NCI-H460 (cell line): ENCODE measurements around the gene FOXF1. TPM values are rescaled to one million over a fixed set of nuclear protein-coding genes. Genes with fewer than 3 reads are reported as not detected.
A peak's percentile ranks its signal among the peaks of the same experiment; 100 is the strongest.

Source experiments
- DNase-seq: peaks from one replicate; pipeline ENCODE4 v3.0.0-alpha.2; 2016; ENCODE audit warnings: low read depth; ENCODE audit errors: extremely low read depth
- total RNA-seq: library from RNA; depleted of rRNA; stranded (reverse); fragments of >200 nt; shearing (Covaris generic); gene quantifications from 2 replicates; pipeline ENCODE4 v1.2.3, GENCODE V29; 2014

FOXF1 gene
- total RNA-seq, 1 experiment from 2014 or later = 8.2 TPM

- no peak for DNase-seq
Measured at GRCh38 chr16:86503830-86504229, 6.5 kb upstream of the FOXF1 start.

DNA sequence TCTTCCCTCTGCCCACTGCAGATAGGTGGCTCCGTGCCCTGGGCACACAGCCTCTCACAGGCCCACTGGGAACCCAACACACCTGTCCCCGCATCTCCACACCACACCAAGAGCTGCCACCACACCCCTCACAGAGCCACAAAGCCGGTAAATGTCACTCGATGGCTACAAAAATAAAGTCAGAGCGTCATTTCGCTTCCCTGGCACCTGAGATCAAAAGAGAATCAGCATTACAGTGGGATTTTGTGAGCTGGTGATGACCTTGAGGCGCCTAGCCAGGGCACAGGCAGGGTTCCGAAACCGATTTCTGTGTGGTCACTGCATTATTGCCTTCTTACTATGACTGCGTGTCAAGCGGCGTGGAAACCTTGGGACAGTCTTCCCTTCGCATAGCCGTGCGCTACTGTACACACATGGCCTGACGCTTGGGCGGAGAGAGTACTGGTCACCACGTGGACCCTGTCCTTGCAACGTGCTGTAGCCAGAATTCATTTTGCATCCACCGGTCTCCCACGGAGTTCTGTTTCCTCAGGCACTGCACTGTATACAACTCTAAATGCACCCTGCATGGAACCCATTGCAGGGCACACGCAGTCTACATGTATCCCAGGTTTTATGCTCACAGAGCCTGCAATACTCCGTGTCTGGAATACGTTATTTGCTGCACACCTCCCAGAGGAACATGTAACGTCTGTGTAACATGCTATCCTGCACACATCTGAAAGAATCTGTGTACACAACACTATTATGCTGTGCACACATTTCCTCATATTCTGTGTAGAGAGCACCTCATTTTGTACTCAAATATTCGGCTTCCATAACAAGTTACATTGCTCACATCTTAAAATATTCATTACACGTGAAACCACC is 5.8 kb upstream of the FOXF1 start:
- DNase-seq = no peak

- DNase-seq = no peak
Measured at GRCh38 chr16:86505185-86505898, 5.0 kb upstream of the FOXF1 start.

DNA sequence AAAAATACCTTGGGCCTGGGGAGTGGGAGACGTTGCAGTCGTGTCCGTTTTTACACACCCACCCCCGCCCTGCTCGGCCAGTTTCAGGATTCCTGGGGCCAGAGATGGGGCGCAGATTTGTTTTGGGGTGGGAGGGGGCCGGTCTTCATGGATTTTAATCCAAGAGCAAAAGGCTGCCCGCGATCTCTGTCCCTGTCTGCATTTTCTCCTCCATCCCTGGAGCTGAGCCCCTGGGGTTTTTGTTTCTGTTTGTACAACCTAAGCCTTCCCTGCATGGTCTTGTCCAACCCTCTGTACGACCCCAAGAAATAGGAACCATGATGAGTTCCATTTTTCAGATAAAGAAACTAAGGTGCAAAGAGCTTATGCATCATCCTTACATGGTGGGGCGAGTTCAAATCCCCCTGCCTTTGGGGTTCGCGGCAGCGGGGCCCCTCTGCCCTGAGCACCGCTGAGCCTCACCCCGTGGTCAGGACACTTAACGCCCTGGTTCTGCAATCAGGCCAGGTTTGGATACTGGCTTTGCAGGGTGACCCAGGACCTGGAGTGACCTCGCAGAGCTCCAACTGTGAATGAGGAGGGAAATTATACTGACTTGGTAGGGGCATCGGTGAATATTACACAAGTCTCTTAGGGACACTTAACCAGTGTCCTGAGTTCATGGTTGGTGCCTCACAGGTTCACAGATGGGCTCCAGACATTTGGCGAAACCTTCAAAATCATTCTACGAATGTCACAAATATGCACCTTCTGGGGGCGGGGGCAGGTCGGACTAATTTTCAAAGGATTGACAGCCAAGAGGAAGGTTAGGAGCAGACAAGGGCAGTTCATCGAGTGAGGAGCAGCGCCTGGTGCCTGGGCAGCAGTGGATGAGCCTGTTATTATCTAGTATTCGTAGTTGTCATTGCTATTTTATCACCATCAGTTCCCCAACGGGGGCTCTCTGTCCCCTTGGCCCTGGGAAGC is 4.1 kb upstream of the FOXF1 start:
- DNase-seq = no peak

DNA sequence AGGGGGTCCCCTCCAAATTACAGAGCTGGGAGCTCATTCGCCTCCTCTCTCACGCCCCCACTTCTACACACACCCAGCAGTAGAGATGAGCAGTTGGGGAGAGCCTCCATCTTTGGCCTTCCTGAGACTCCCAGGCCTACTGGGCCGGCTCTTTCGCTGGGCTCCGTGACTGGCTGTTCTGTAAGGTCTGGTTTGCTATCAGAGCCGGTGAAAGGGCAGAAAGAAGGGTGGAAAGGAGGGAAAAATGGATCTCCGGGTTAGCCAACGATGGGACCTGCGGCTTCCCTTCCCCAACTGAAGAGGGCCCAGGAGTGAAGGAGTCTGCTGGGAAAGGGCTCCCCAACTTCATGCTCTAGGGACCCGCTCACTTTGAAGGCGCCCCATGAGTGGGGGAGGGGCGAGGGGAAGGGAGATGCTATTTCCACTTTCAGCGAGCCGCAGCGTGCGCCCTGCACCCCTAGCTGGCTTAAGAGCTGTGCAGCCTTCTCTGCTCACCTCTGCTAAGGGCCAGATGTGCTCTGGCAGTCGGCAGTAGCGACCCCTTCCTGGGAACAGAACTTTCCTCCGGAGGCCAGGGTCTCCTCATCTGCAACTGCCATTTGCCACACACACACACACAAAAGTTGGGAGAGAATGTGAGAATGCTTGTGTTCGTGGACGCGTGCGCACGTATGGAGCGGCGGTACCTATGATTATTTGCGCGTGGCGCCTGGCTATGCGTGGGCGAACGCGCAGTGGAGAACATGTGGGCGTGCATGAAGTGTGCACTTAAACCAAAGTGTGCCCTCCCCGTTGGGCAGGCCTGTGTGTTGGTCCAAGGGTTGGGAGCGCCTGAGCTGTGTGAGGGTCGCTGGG is 2.9 kb upstream of the FOXF1 start:
- no peak for DNase-seq

DNA sequence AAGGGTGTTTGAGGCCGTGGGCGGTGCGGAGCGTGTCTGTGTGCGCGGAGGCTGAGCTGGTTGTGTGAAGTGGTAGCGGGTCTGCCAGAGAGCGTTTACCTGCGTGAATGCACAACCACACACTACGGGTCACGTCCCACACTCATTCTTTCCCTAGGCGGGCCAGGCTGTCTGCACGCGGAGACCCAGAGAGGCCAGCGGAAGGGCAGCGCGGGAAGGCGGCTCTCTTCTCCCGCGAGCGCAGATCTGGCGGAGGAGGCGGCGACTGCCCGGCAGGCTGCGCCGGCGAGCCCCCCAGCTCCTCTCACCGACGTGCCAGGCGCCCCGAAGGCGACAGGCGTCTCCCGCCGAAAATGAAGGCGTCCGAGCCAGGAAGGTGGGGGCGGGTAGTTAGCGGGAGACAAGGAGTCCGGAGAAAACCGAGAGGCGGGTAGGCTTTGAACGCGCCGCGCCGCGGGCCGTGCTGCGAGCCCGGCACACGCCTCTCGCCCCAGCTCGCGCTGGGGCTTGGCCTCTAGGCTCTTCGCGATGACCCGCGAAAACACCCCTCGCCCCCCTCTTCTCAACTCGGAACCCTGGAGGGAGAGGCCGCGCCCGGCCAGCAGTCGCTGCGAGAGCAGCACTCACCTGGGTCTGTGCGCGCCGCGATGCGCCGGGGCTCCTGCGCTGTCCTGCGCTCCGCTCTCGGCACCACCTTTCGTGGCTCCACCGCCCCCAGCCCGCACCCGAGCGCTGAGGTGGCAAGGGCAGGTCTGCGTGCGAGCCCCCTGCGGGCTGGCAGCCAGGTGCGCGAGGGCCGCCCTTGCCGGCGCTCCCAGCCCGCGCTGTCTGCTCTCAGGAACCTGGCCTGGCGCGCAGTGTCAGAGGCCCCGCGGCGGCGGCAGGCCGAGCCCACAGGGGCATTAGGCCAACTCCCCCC is 2.0 kb upstream of the FOXF1 start:
- DNase-seq = no peak

DNA sequence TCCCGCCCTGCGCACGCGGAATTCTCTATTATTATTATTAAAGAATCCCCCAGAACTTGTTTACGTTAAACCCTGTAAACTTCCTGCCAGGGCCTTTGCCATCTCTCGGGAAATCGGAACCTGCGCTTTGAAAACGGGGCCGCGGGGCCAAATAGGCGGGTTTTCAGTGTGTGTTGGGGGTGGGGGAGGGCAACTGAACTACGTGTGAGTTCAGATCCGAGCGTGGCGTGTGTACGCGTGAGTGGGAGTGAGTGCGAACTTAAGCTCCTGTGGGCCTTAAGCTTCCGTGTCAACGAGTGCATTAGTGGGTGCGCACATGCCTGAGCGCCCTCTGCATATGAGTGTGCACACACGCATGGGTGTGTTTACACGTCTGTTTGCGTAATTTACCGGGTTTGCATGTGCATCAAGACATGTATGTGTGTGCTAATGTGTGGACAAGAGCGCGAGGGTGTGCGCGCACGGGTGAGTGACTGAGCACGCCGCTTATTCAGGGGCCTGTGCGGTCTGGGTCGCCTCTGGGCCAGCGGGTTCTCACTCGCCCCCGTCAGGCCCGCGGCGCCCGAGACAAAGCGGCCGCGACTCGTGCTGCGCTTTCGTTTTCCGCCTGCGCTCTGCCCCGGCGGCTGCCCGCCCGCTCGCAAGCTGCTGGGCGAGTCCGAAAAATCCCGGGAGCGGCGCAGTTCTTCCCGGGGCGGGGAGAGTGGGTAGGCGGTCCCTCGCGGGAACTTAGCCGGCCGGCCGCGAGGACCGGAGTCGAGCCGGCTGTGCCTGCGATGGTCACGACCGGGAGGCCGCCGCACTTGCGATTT is 1.2 kb upstream of the FOXF1 start:
- DNase-seq = peak; percentile 29

GRCh38 chr16:86509759-86510464 is 415 bp upstream of the FOXF1 start:
- peak; percentile 23 for DNase-seq

- no peak for DNase-seq
Measured at GRCh38 chr16:86511317-86512161, 1.2 kb downstream of the FOXF1 start.

- DNase-seq = no peak
Measured at GRCh38 chr16:86512301-86512859, 2.1 kb downstream of the FOXF1 start.

- DNase-seq = no peak
Measured at GRCh38 chr16:86512860-86513470, 2.6 kb downstream of the FOXF1 start.

GRCh38 chr16:86513471-86514277 is 3.3 kb downstream of the FOXF1 start:
- DNase-seq = no peak

DNA sequence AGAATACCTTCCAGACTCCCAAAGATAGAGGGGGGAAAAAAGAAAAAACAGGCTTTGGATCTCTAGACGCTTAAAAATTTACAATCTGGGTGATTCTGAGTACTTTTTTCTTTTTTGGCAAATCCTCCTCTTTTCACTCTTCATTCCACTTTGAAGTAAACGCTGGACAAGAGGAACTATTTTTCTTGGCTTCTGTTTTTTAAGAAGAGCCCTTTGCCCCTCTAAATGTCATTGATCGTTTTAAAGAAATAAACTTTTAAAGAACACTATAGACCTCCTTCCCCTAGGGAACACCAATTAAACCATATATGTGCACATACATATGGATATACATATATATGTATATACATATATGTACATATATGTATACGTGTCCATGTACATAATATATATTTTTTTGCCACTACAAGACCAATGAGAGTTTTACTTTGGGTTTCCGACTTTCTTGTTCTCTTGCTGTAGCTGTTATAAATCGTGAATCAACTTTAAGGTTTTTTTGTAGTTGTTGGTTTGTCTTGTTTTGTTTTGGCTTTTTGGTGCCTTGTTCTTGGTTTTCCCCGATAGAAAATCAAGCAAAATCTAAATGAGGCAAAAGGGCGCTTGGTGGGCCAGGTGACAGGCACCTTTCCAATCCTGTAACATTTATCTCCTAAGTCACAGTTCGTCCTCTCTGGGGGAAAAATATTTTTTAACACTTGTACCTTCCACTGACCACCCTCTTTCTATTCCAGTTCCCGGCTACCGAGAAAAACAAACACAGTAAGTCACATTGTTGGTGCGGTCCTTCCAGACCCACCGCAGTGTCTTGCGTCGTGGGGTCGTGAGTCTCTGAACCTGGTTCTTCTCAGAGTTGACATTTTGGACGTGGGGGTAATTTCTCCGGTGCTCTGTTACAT is 4.4 kb downstream of the FOXF1 start:
- DNase-seq = no peak

DNA sequence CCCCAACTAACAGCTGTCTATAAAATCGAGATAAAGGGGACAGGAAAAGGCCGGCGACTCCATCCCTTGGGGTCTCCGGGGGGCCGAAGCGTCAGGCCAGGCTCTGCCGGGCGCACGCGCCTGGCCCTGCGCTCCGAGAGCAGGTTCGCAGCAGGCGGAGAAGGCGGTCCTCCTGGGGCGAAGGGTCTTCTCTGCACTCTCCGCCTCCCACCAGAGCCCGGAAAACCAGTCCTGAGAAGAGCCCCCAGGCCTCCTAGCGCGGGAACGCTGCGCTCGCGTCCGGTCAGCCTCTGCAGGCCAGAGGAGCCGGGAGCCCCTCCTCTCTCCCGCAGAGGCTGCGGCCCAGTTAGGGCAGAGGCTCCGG is 5.1 kb downstream of the FOXF1 start:
- DNase-seq = no peak
